Activated naive CD8-positive, alpha-beta T cell (primary cell): ENCODE measurements around the gene ANKRD16.
A peak's percentile ranks its signal among the peaks of the same experiment; 100 is the strongest.
"Not testable (repeated sequence)": the region's sequence is repeated elsewhere in the genome, so short reads cannot be mapped to it uniquely, and the experiment has no call there.

Experiments used
- H3K27ac Mint-ChIP-seq: one replicate; pipeline ENCODE4 v1.8.0; 2021; ENCODE audit warnings: mixed read lengths
- H3K27me3 Mint-ChIP-seq: one replicate; pipeline ENCODE4 v1.8.0; 2021; ENCODE audit warnings: mixed read lengths
- H3K36me3 Mint-ChIP-seq: one replicate; pipeline ENCODE4 v1.8.0; 2021; ENCODE audit warnings: mixed read lengths
- H3K4me1 Mint-ChIP-seq: one replicate; pipeline ENCODE4 v1.8.0; 2021; ENCODE audit warnings: low read depth, mixed read lengths
- H3K4me3 Mint-ChIP-seq: one replicate; pipeline ENCODE4 v1.8.0; 2021; ENCODE audit warnings: mild to moderate bottlenecking, mixed read lengths
- H3K9me3 Mint-ChIP-seq: one replicate; pipeline ENCODE4 v1.8.0; 2021; ENCODE audit warnings: low read depth, mixed read lengths

Gene ANKRD16

DNA sequence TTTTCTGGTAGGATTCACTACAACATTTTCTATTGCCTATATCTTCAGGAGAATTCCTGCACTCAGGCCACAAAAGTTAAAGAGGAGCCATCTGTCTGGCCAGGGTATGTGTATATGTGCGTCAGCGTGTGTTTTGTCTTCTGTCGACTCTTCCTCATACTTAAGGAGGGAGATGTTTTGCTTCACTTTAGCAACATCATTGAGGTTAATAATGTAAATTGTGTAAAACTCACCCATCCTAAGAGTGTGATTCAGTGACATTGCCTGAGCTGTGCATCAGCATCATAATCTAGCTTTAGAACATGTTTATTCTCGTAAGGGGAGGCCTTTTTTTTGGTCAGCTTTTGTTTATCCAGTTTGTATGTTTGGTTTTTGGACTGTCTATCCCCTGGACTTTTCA lies 24.0 kb upstream of the ANKRD16 start:
- Mint-ChIP-seq H3K9me3 (no peaks in the 10 kb centered on the region), H3K36me3 (peaks cover 9% of the 10 kb centered on the region), H3K4me3 (no peak overlapping the region), H3K27ac (no peak overlapping the region), H3K4me1 (peaks cover 3% of the 10 kb centered on the region), H3K27me3 (no peaks in the 10 kb centered on the region)

DNA sequence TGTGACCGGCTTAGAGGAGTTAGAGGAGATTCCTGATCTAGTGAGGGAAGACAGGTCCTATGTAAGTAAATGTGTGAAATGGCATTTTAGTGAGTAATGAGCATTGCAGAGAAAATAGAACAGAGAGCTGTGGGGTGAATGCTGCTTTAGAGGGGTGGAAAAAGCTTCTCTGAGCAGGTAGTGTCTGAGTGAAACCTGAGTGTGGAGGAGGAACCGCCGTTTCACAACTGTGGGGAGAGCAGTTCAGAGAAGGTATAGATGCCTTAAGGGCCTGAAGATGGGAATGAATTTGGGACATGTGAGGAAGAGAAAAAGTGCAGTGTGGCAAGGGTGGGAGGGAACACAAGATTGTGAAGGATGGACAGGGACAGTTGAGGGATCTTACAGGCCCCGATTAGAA lies 22.0 kb upstream of the ANKRD16 start:
- H3K27me3 Mint-ChIP-seq, result no peaks in the 10 kb centered on the region
- H3K27ac Mint-ChIP-seq, result no peak overlapping the region
- peaks cover 15% of the 10 kb centered on the region for H3K36me3 Mint-ChIP-seq
- H3K4me3 Mint-ChIP-seq, result no peak overlapping the region
- no peaks in the 10 kb centered on the region for H3K9me3 Mint-ChIP-seq
- peaks cover 8% of the 10 kb centered on the region for H3K4me1 Mint-ChIP-seq

DNA sequence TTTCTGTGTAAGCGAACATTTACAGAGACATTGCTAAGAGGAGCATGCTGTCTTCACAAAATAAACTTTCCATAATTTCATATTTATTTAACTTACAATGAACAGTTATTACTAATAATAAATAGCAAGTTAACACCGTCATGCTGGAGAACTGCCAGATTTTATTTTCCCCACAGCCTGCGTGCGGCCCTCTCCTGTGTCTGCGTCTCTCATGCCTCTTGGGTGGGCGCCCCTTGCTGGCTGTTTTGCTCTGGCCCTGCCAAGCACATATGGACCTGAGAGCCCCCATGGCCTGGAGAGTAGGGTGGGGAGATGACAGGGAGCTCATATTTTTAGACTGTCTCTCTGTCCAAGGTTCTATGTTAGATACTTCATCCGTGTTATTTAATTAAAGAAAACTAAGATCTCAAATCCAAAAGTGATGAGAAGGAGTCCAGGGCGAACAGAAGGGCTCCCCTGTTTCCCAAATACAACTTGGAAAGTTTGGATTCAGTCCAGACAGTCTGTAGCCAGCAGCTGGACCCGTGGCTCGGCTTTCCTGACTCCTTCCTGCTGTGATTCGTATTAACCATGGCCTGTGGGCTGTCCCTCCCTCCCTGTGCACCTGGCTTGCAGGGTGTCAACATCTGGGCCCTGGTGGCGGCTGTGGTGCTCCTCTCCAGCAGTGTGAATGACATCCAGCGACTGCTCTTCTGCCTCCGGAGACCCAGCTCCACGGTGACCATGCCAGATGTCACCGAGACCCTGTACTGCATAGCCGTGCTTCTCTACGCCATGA lies 20.8 kb upstream of the ANKRD16 start:
- no peaks in the 10 kb centered on the region for H3K27me3 Mint-ChIP-seq
- H3K9me3 Mint-ChIP-seq, result no peaks in the 10 kb centered on the region
- peaks cover 11% of the 10 kb centered on the region for H3K4me1 Mint-ChIP-seq
- H3K27ac Mint-ChIP-seq, result no peak overlapping the region
- no peak overlapping the region for H3K4me3 Mint-ChIP-seq
- H3K36me3 Mint-ChIP-seq, result peaks cover 16% of the 10 kb centered on the region

DNA sequence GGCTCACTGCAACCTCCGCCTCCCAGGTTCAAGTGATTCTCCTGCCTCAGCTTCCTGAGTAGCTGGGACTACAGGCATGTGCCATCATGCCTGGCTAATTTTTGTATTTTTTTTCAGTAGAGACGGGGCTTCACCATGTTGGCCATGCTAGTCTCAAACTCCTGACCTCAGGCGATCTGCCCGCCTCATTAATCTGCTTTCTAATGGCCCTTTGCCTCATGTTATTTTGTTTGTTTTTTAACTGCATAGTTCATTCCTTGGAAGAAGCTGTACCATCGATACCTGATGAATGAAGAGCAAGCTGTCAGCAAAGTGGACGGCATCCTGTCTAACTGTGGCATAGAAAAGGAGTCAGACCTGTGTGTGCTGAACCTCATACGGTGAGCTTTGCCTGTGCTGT lies 19.0 kb upstream of the ANKRD16 start:
- not testable (repeated sequence) for H3K27me3 Mint-ChIP-seq, H3K9me3 Mint-ChIP-seq, H3K27ac Mint-ChIP-seq, H3K4me3 Mint-ChIP-seq
- Mint-ChIP-seq H3K36me3 (peaks cover 19% of the 10 kb centered on the region), H3K4me1 (peaks cover 17% of the 10 kb centered on the region)

DNA sequence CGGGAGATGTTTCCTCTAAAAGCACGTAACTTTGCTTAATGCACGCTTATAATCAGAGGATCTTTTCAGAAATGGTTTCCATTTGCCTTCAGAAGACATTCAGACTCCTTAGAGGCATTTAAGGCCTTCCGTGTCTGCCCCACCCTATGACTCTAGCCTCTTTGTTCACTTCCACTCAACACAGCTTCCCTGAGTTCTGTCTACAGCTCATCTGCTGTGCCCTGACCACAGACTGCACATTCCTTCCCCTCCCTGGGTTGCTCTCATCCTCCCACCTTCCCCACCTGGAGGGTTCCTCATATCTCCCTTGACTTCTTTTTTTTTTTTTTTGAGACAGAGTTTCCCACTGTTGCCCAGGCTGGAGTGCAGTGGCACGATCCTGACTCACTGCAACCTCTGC lies 17.0 kb upstream of the ANKRD16 start:
- peaks cover 19% of the 10 kb centered on the region for H3K36me3 Mint-ChIP-seq
- H3K4me3 Mint-ChIP-seq, result no peak overlapping the region
- no peaks in the 10 kb centered on the region for H3K27me3 Mint-ChIP-seq
- no peak overlapping the region for H3K27ac Mint-ChIP-seq
- H3K4me1 Mint-ChIP-seq, result peaks cover 20% of the 10 kb centered on the region
- no peaks in the 10 kb centered on the region for H3K9me3 Mint-ChIP-seq

DNA sequence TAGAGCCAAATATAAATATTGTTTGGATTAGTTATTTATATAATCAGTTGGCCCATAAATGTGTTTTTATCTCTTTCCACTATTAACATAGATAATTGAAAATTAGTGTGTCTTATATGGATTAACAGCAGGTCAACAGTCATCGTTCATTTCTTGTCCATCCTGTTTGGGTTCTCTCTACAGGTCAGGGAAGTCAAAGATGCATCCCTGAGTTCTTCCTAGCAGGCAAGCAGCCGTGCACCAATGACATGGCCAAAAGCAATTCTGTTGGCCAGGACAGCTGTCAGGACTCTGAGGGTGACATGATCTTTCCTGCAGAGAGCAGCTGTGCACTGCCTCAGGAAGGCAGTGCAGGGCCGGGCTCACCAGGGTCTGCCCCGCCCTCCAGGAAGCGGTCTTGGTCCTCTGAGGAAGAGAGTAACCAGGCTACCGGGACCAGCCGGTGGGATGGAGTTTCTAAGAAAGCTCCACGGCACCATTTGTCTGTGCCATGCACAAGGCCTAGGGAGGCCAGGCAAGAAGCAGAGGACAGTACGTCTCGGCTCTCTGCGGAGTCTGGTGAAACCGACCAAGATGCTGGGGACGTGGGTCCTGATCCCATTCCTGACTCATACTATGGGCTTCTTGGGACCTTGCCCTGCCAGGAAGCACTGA lies 16.3 kb upstream of the ANKRD16 start:
- H3K9me3 Mint-ChIP-seq, result no peaks in the 10 kb centered on the region
- no peak overlapping the region for H3K4me3 Mint-ChIP-seq
- peaks cover 17% of the 10 kb centered on the region for H3K36me3 Mint-ChIP-seq
- no peak overlapping the region for H3K27ac Mint-ChIP-seq
- H3K27me3 Mint-ChIP-seq, result no peaks in the 10 kb centered on the region
- peaks cover 19% of the 10 kb centered on the region for H3K4me1 Mint-ChIP-seq

DNA sequence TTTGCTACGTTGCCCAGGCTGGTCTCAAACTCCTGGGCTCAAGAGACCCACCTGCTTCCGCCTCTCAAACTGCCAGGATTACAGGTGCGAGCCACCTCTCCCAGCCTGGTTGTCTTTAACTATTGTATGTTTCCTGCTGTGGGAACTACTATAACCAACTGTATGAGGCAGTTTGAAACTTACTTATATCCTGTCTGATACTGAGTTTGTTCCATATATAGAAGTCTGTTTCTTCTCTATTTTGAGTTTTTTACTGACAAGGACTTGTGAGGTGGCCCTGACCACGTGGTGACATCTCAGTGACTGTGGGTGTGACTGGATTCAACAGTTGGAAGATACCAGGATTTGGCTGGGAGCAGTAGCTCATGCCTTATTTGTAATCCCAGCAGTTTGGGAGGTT lies 14.5 kb upstream of the ANKRD16 start:
- Mint-ChIP-seq H3K4me3 (no peak overlapping the region), H3K27me3 (no peaks in the 10 kb centered on the region), H3K9me3 (no peaks in the 10 kb centered on the region), H3K36me3 (peaks cover 17% of the 10 kb centered on the region), H3K27ac (no peak overlapping the region), H3K4me1 (peaks cover 19% of the 10 kb centered on the region)

DNA sequence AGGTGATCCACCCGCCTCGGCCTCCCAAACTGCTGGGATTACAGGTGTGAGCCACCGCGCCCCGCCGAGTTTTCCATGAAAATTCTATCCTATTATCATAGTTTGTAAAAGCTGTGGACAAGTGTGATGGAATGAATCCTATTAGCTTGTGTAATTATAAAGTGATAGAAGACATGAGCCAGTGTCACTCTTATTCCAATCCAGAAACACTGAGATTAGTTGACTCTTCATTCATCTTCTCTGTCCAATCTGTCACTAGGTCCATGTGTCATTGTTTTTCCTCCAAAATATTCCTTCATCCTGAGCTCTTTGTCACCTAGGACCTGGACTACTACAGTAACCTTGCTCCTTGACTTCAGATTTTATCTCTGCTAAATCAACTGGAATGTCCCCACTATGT lies 13.9 kb upstream of the ANKRD16 start:
- H3K27me3 Mint-ChIP-seq, result no peaks in the 10 kb centered on the region
- H3K4me1 Mint-ChIP-seq, result peaks cover 19% of the 10 kb centered on the region
- no peaks in the 10 kb centered on the region for H3K9me3 Mint-ChIP-seq
- H3K36me3 Mint-ChIP-seq, result peaks cover 15% of the 10 kb centered on the region
- no peak overlapping the region for H3K4me3 Mint-ChIP-seq
- no peak overlapping the region for H3K27ac Mint-ChIP-seq

DNA sequence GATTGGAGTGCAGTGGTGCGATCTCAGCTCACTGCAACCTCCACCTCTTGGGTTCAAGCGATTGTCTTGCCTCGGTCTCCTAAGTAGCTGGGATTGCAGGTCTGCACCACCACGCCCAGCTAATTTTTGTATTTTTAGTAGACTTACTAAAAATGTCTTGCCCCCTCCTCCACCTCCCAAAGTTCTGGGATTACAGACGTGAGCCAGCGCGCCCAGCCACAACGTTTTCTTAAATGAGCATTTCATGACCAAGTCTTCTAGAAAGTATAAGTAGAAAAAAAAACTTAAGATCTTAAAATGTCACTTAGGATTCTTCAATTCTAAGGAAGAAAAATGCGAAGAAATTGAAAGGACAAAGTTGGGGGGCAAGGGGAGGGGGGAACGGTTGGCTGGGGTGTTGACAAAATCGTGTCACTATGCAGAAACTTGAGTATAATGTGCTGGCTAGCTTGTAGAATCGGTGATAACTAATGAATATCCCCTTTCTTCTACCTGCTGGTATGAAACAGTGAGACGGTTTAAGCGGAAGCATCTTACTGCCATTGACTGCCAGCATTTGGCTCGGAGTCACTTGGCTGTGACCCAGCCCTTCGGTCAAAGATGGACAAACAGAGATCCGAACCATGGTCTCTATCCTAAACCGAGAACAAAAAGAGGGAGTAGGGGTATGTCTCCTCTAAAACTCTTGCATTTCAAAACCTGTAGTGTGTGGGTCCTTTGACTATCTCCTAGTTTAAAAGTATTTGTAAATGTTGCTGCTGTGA lies 13.0 kb upstream of the ANKRD16 start:
- no peaks in the 10 kb centered on the region for H3K27me3 Mint-ChIP-seq
- H3K36me3 Mint-ChIP-seq, result peaks cover 16% of the 10 kb centered on the region
- H3K27ac Mint-ChIP-seq, result no peak overlapping the region
- peaks cover 16% of the 10 kb centered on the region for H3K4me1 Mint-ChIP-seq
- no peaks in the 10 kb centered on the region for H3K9me3 Mint-ChIP-seq
- no peak overlapping the region for H3K4me3 Mint-ChIP-seq

DNA sequence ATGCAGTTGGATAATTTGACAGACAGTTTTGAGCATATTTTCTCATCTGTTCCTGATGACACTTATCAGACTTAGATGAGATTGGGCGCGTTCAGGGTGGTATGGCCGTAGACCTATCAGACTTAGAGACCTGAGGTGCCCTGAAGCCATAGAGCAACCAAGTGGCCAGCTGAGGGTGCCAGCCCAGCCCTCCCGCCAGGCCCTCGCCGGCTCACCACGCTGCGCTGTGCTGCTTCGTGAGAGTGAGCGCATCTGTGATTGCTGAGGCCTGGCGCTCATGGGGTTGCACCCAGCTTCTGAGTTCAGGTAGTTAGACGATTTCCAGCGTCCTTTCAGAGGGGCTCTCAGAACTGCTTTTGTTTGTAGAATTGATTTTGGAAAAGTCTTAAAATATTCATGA lies 10.6 kb upstream of the ANKRD16 start:
- Mint-ChIP-seq H3K4me1 (peaks cover 20% of the 10 kb centered on the region), H3K4me3 (no peak overlapping the region), H3K27ac (no peak overlapping the region), H3K36me3 (peaks cover 25% of the 10 kb centered on the region), H3K9me3 (no peaks in the 10 kb centered on the region), H3K27me3 (no peaks in the 10 kb centered on the region)

DNA sequence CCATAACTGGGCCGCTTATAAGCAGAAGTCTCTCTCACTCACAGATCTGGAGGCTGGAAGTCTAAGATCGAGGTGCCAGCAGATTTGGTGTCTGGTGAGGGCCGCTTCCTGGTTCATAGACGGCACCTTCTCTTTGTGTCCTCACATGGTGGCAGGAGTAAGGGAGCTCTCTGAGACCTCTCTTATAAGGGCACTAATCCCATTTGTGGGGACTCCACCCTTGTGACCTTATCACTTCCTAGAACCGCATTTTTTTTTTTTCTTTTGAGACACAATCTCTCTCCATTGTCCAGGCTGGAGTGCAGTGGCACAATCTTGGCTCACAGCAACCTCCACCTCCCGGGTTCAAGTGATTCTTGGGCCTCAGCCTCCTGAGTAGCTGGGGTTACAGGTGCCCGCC lies 8.5 kb upstream of the ANKRD16 start:
- Mint-ChIP-seq H3K9me3 (no peaks in the 10 kb centered on the region), H3K27ac (no peak overlapping the region), H3K4me3 (no peak overlapping the region), H3K27me3 (no peaks in the 10 kb centered on the region), H3K36me3 (peaks cover 22% of the 10 kb centered on the region), H3K4me1 (peaks cover 20% of the 10 kb centered on the region)

DNA sequence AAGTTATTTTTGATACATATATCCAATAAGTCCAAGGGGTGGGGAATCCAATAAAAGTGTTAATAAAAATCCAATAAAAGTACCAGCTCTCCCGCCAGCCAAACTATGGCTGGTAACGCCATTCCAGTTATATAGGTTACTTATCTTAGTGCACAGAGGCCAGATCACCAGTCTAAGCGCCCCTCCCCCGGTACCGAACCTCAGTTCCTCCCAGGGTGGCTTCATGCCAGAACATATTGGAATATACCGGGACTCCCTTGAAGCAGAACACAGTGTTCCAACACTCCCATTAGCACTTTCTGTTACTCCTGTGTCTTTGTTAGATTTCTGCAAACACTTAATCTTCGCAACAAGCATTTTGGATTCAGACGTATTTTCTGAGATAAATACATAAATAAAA lies 7.8 kb upstream of the ANKRD16 start:
- H3K27ac Mint-ChIP-seq, result no peak overlapping the region
- peaks cover 24% of the 10 kb centered on the region for H3K4me1 Mint-ChIP-seq
- H3K36me3 Mint-ChIP-seq, result peaks cover 22% of the 10 kb centered on the region
- H3K4me3 Mint-ChIP-seq, result no peak overlapping the region
- no peaks in the 10 kb centered on the region for H3K9me3 Mint-ChIP-seq
- H3K27me3 Mint-ChIP-seq, result no peaks in the 10 kb centered on the region

DNA sequence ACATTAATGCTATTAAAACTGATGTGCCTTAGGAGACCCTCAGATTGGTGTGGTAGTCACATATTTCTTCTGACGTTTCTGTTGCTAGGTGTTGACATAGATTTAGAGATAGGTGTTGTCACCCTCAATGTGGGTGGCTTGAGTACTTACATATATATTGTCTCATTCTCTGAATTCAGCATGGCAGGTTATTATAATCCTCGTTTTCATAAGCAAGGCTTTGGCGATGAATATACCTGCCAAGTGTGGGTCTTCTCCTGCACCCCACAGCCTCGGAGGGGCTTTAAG lies 7.3 kb upstream of the ANKRD16 start:
- no peaks in the 10 kb centered on the region for H3K27me3 Mint-ChIP-seq
- H3K4me3 Mint-ChIP-seq, result no peak overlapping the region
- H3K9me3 Mint-ChIP-seq, result no peaks in the 10 kb centered on the region
- peaks cover 28% of the 10 kb centered on the region for H3K4me1 Mint-ChIP-seq
- peaks cover 22% of the 10 kb centered on the region for H3K36me3 Mint-ChIP-seq
- H3K27ac Mint-ChIP-seq, result no peak overlapping the region

DNA sequence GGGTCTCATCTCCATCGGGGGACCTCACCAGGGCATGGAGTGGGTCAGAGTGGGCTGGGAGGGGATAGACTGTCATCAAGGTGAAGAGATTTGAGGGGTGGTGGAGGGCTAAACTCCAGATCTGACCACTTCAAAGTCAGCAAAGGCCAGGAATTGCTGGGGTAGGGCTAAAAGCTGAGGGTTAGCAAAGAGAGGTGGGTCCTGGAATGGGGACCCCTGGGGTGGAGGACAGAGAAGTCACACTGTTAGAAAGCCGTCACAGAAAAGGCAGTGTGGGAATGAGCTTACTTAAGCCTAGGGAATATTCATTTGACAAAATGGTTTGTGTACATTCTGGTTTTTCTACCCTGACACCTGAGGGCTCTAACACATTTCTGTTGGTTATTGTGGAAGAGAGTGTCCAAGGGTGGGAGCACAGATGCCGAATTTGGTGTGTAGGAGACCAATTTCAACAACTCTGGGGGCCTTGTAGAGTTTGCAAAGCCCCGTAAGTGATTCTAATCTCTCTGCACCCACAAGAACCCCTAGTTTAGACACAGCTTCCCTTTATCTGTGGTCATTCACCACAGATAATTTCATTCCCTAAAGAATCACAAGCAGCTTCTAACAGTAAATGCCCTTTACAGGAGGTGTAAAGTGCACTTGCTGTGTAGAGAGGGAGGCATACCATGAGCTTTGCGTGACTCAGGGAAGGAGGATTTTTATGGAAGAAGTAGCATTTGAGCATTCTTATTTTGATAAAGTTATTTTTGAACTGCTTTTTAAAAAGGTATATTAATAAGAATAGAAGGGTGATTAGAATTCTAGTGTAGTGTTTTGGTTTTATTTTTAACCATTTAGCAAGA lies 6.7 kb upstream of the ANKRD16 start:
- Mint-ChIP-seq H3K27ac (peak overlapping the region; percentile 10), H3K9me3 (no peaks in the 10 kb centered on the region), H3K27me3 (no peaks in the 10 kb centered on the region), H3K4me3 (no peak overlapping the region), H3K36me3 (peaks cover 22% of the 10 kb centered on the region), H3K4me1 (peaks cover 31% of the 10 kb centered on the region)

DNA sequence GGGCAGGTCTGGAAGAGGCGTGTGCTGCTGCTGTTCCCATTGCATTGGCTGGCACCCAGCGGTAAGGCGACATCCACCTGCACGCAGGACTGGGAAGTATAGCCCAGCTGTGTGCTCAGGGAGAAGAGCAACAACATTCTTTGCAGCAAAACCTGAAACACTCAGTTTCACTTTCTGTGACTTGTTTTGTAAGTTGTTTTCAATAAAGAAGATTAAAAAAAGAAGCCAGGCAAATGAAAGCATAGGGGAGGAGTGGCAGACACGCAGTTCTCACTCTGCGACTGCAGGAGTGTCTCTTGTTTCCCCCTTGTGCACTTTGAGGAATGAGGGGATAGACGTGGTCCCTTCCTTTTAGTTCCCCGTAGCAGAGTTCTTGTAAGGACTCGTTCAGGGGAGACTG lies 6.1 kb upstream of the ANKRD16 start:
- no peaks in the 10 kb centered on the region for H3K27me3 Mint-ChIP-seq
- peaks cover 22% of the 10 kb centered on the region for H3K36me3 Mint-ChIP-seq
- no peaks in the 10 kb centered on the region for H3K9me3 Mint-ChIP-seq
- H3K4me1 Mint-ChIP-seq, result peaks cover 37% of the 10 kb centered on the region
- H3K27ac Mint-ChIP-seq, result peak overlapping the region; percentile 10
- no peak overlapping the region for H3K4me3 Mint-ChIP-seq
